A549 (cell line): Measurements from ENCODE around the gene CLN6. TPM values are rescaled to one million over a fixed set of nuclear protein-coding genes. Genes with fewer than 3 reads are reported as not detected.
"Not testable (repeated sequence)": the region's sequence is repeated elsewhere in the genome, so short reads cannot be mapped to it uniquely, and the experiment has no call there.

Experiments
- ATAC-seq, 2 experiments: fragments of 200-7000 bp in 1 of 2; fragments of >200 bp in 1 of 2; cut with Nextera tagmentation in 1 of 2; cut with Tn5 transposase in 1 of 2; 3 replicates each; pipeline versions ENCODE4 v1.8.0 to v1.9.1; 2018 to 2020; ENCODE audit warnings: mild to moderate bottlenecking in 1 of 2, moderate library complexity in 1 of 2
- CTCF ChIA-PET: fragments of 300-600 bp; sonication (Branson Sonifier 250); formaldehyde crosslinking; extraction: SDS; loops from one replicate; lab custom pipeline; 2021; ENCODE audit warnings: antibody characterized with exemption, inconsistent platforms; lab: Yijun Ruan, JAX
- POLR2A ChIA-PET: fragments of 350-600 bp; formaldehyde crosslinking; extraction: SDS; loops from one replicate; lab custom pipeline; 2021; ENCODE audit warnings: antibody characterized with exemption, inconsistent platforms; lab: Yijun Ruan, JAX
- DNase-seq, 2 experiments: peaks; one replicate each; pipeline versions ENCODE4 v3.0.0 to v3.0.0-alpha.2; 2011 to 2016; ENCODE audit warnings: low read depth in 1 of 2, low spot score in 1 of 2
- FAIRE-seq: peaks from 2 replicates; lab custom pipeline; 2011; peaks lifted over from hg19 to GRCh38; lab: Jason Lieb, UNC
- H3K27ac ChIP-seq, 2 experiments: fragments of >200 bp; sonication (Bioruptor Twin); formaldehyde crosslinking; 3 replicates each; pipeline ENCODE4 v1.5.1; 2016 to 2017
- H3K4me1 ChIP-seq: fragments of >200 bp; sonication (Bioruptor Twin); formaldehyde crosslinking; 3 replicates; pipeline ENCODE4 v1.6.1; 2016
- H3K4me2 ChIP-seq: fragments of >200 bp; sonication (Bioruptor Twin); formaldehyde crosslinking; 3 replicates; pipeline ENCODE4 v1.6.1; 2016
- H3K4me3 ChIP-seq: fragments of >200 bp; sonication (Bioruptor Twin); formaldehyde crosslinking; 3 replicates; pipeline ENCODE4 v1.5.1; 2016
- H3K9me3 ChIP-seq: fragments of >200 bp; sonication (Bioruptor Twin); formaldehyde crosslinking; 3 replicates; pipeline ENCODE4 v1.6.1; 2016
- CBX2 ChIP-seq: fragments of 200-600 bp; sonication (generic); IDR thresholded peaks from 2 replicates; pipeline ENCODE4 v1.6.1; 2016; ENCODE audit warnings: low read depth, mild to moderate bottlenecking, borderline replicate concordance
- EP300 ChIP-seq, 2 experiments: fragments of >200 bp; sonication (Bioruptor Twin); formaldehyde crosslinking; IDR thresholded peaks; 2 replicates in 1 of 2; 3 replicates in 1 of 2; pipeline ENCODE4 v1.6.1; 2016 to 2017
- FOXS1 ChIP-seq: fragments of 250-450 bp; sonication (Bioruptor Pico); IDR thresholded peaks from 2 replicates; pipeline ENCODE4 v1.5.0; 2020; ENCODE audit warnings: mild to moderate bottlenecking, moderate library complexity
- HOXA7 ChIP-seq: fragments of 250-450 bp; sonication (Bioruptor Pico); IDR thresholded peaks from 2 replicates; pipeline ENCODE4 v1.5.0; 2020; ENCODE audit warnings: mild to moderate bottlenecking, moderate library complexity
- JUNB ChIP-seq: fragments of >200 bp; sonication (Bioruptor Twin); formaldehyde crosslinking; IDR thresholded peaks from 2 replicates; pipeline ENCODE4 v1.6.1; 2016
- KDM1A ChIP-seq: fragments of 200-600 bp; sonication (generic); IDR thresholded peaks from 2 replicates; pipeline ENCODE4 v1.6.1; 2016; ENCODE audit warnings: low read depth, mild to moderate bottlenecking
- MAFK ChIP-seq: fragments of 450-650 bp; IDR thresholded peaks from 2 replicates; pipeline ENCODE4 v1.6.1; 2014; ENCODE audit not compliant: partially characterized antibody
- MAZ ChIP-seq: fragments of 150-350 bp; IDR thresholded peaks from 2 replicates; pipeline ENCODE4 v1.6.1; 2014; ENCODE audit warnings: antibody characterized with exemption, low read depth, low read length, borderline replicate concordance
- MYC ChIP-seq: IDR thresholded peaks from 2 replicates; pipeline ENCODE4 v1.6.1; 2012; ENCODE audit warnings: mild to moderate bottlenecking, inconsistent platforms, low read length, improper control_type of control experiment, borderline replicate concordance
- NPAS2 ChIP-seq: fragments of 250-450 bp; sonication (Bioruptor Pico); IDR thresholded peaks from 2 replicates; pipeline ENCODE4 v1.8.0; 2022; ENCODE audit warnings: mild to moderate bottlenecking, moderate library complexity, borderline replicate concordance
- RAD21 ChIP-seq, 2 experiments: fragments of >200 bp in 1 of 2; sonication (Bioruptor Twin) in 1 of 2; formaldehyde crosslinking in 1 of 2; IDR thresholded peaks in 1 of 2; conservative IDR thresholded peaks in 1 of 2; 2 replicates in 1 of 2; 3 replicates in 1 of 2; pipeline ENCODE4 v1.6.1; 2012 to 2018; ENCODE audit warnings: inconsistent platforms in 1 of 2
- RARB ChIP-seq: fragments of 250-450 bp; sonication (Bioruptor Pico); IDR thresholded peaks from 2 replicates; pipeline ENCODE4 v1.8.0; 2021; ENCODE audit warnings: mild to moderate bottlenecking, moderate library complexity
- SMC3 ChIP-seq: fragments of >200 bp; sonication (Bioruptor Twin); formaldehyde crosslinking; IDR thresholded peaks from 3 replicates; pipeline ENCODE4 v1.6.1; 2018; ENCODE audit warnings: inconsistent platforms
- ZSCAN20 ChIP-seq: fragments of 250-450 bp; sonication (Bioruptor Pico); IDR thresholded peaks from 2 replicates; pipeline ENCODE4 v1.8.0; 2022; ENCODE audit warnings: mild to moderate bottlenecking, moderate library complexity
- WGBS: methylation state at CpG from one replicate; pipeline ENCODE4 v1.1.6; 2017; ENCODE audit errors: missing lambda C conversion rate; 5-methylcytosine and 5-hydroxymethylcytosine counted together
- polyA plus RNA-seq, 4 experiments: library from polyadenylated mRNA; depleted of rRNA in 3 of 4; stranded (reverse); fragments of >200 nt; fragmentation: RNase III in 1 of 4; extraction: RNeasy Plus Mini Kit Qiagen cat#74134 plus additional on column Dnase treatment in 1 of 4; gene quantifications; 2 replicates in 3 of 4; 3 replicates in 1 of 4; pipeline ENCODE4 v1.2.3, GENCODE V29; 2011 to 2017
- TF ChIP-seq, protein P1 (sequence below): fragments of 200-600 bp; sonication (generic); IDR thresholded peaks from 2 replicates; pipeline ENCODE4 v1.6.1; 2016; ENCODE audit warnings: antibody characterized with exemption, mild to moderate bottlenecking, moderate library complexity
- TF ChIP-seq, protein P2 (sequence below): fragments of 150-350 bp; IDR thresholded peaks from 2 replicates; pipeline ENCODE4 v1.6.1; 2014; ENCODE audit warnings: low read depth, mild to moderate bottlenecking, low read length
- TF ChIP-seq, protein P3 (sequence below): fragments of 250-450 bp; sonication (Bioruptor Pico); IDR thresholded peaks from 2 replicates; pipeline ENCODE4 v1.5.0; 2020; ENCODE audit warnings: low read depth, mild to moderate bottlenecking, moderate library complexity
- TF ChIP-seq, protein P4 (sequence below): IDR thresholded peaks from 2 replicates; pipeline ENCODE4 v1.6.1; 2012; ENCODE audit warnings: low read depth, borderline replicate concordance
- TF ChIP-seq, protein P5 (sequence below): fragments of 450-650 bp; IDR thresholded peaks from 2 replicates; pipeline ENCODE4 v1.6.1; 2014; ENCODE audit warnings: antibody characterized with exemption

CLN6 gene
- polyA plus RNA-seq, 2 of the 4 experiments (the other 2 are of a cell fraction), result 47.5 to 69.7 TPM

DNA sequence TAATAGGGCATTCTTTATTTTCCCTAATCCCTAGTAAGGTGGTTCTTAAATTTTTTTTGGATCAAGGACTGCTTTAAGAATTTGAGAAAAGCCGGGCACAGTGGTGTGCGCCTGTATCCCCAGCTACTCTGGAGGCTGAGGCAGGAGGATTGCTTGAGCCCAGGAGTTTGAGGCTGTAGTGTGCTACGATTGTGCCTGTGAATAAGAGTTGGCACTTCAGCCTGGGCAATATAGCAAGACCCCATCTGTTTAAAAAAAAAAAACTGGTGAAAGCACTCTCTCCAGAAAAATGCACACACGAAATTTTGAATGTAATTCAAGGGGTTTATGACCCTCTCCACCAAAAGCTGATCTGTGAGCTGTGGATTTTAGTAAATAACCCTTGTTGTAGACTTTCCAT is 56.4 kb downstream of the CLN6 start (continued):
- TF ChIP-seq, protein P1, sequence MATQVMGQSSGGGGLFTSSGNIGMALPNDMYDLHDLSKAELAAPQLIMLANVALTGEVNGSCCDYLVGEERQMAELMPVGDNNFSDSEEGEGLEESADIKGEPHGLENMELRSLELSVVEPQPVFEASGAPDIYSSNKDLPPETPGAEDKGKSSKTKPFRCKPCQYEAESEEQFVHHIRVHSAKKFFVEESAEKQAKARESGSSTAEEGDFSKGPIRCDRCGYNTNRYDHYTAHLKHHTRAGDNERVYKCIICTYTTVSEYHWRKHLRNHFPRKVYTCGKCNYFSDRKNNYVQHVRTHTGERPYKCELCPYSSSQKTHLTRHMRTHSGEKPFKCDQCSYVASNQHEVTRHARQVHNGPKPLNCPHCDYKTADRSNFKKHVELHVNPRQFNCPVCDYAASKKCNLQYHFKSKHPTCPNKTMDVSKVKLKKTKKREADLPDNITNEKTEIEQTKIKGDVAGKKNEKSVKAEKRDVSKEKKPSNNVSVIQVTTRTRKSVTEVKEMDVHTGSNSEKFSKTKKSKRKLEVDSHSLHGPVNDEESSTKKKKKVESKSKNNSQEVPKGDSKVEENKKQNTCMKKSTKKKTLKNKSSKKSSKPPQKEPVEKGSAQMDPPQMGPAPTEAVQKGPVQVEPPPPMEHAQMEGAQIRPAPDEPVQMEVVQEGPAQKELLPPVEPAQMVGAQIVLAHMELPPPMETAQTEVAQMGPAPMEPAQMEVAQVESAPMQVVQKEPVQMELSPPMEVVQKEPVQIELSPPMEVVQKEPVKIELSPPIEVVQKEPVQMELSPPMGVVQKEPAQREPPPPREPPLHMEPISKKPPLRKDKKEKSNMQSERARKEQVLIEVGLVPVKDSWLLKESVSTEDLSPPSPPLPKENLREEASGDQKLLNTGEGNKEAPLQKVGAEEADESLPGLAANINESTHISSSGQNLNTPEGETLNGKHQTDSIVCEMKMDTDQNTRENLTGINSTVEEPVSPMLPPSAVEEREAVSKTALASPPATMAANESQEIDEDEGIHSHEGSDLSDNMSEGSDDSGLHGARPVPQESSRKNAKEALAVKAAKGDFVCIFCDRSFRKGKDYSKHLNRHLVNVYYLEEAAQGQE, result no peak
- TF ChIP-seq RAD21 (conservative IDR thresholded peaks at IDR 0.05 in 1 of 2, IDR thresholded peaks at IDR 0.05 in 1 of 2), result no peak
- TF ChIP-seq FOXS1 (CRISPR knock-in tag), result no peak
- no peak for TF ChIP-seq HOXA7 (CRISPR knock-in tag)
- TF ChIP-seq NPAS2, result no peak
- TF ChIP-seq, protein P2, sequence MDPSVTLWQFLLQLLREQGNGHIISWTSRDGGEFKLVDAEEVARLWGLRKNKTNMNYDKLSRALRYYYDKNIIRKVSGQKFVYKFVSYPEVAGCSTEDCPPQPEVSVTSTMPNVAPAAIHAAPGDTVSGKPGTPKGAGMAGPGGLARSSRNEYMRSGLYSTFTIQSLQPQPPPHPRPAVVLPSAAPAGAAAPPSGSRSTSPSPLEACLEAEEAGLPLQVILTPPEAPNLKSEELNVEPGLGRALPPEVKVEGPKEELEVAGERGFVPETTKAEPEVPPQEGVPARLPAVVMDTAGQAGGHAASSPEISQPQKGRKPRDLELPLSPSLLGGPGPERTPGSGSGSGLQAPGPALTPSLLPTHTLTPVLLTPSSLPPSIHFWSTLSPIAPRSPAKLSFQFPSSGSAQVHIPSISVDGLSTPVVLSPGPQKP, result no peak

DNA sequence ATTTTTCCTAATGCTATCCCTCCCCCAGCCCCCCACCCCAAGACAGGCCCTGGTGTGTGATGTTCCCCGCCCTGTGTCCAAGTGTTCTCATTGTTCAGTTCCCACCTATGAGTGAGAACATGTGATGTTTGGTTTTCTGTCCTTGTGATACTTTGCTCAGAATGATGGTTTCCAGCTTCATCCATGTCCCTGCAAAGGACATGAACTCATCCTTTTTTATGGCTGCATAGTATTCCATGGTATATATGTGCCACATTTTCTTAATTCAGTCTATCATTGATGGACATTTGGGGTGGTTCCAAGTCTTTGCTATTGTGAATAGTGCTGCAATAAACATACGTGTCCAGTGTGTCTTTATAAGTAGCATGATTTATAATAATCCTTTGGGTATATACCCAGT is 57.5 kb downstream of the CLN6 start:
- H3K4me3 ChIP-seq, DNase-seq, H3K4me2 ChIP-seq, H3K4me1 ChIP-seq, H3K27ac ChIP-seq, ATAC-seq, H3K9me3 ChIP-seq, FAIRE-seq, POLR2A ChIA-PET: not testable (repeated sequence)
- WGBS, result 73% methylated on average over 2 of the region's 2 CpGs
- CTCF ChIA-PET, result interaction anchor here (1.0 to 1.1 kb wide), 2 partner anchors 14 to 309 kb away, joined by 3 to 6 read pairs; no protein-coding TSS in a partner anchor

DNA sequence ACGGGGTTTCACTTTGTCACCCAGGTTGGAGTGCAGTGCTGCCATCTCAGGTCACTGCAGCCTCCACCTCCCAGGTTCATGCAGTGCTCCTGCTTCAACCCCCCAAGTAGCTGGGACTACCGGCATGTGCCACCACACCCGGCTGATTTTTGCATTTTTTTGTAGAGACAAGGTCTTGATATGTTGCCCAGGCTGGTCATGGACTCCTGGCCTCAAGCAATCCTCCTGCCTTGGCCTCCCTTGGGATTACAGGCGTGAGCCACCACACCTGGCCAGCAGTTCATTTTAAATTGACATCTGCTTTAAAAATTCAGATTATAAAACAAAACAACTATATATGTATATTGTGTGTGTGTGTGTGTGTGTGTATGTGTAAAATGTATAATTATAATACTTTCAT is 62.7 kb downstream of the CLN6 start:
- CTCF ChIA-PET, result interaction anchor here (0.8 to 2.7 kb wide), 2 partner anchors 11 to 13 kb away, joined by 3 to 18 read pairs; no protein-coding TSS in a partner anchor
- H3K4me3 ChIP-seq, result no peak overlapping the region
- FAIRE-seq (no peak), DNase-seq (no peak), ATAC-seq (no peak)
- no peak overlapping the region for H3K27ac ChIP-seq
- no peaks in the 10 kb centered on the region for H3K9me3 ChIP-seq
- no peaks in the 10 kb centered on the region for H3K4me1 ChIP-seq
- POLR2A ChIA-PET, result no interaction called here
- TF ChIP-seq KDM1A (no peak), MAZ (no peak), HOXA7 (CRISPR knock-in tag) (no peak), JUNB (no peak), ZSCAN20 (CRISPR knock-in tag) (no peak), MYC (no peak), FOXS1 (CRISPR knock-in tag) (no peak), MAFK (no peak), RARB (CRISPR knock-in tag) (no peak), EP300 (IDR thresholded peaks at IDR 0.05) (no peak), SMC3 (no peak), CBX2 (no peak)
- TF ChIP-seq, protein P3, sequence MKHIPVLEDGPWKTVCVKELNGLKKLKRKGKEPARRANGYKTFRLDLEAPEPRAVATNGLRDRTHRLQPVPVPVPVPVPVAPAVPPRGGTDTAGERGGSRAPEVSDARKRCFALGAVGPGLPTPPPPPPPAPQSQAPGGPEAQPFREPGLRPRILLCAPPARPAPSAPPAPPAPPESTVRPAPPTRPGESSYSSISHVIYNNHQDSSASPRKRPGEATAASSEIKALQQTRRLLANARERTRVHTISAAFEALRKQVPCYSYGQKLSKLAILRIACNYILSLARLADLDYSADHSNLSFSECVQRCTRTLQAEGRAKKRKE (CRISPR knock-in tag), result no peak
- TF ChIP-seq, protein P4, sequence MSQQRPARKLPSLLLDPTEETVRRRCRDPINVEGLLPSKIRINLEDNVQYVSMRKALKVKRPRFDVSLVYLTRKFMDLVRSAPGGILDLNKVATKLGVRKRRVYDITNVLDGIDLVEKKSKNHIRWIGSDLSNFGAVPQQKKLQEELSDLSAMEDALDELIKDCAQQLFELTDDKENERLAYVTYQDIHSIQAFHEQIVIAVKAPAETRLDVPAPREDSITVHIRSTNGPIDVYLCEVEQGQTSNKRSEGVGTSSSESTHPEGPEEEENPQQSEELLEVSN, result no peak
- TF ChIP-seq, protein P5, sequence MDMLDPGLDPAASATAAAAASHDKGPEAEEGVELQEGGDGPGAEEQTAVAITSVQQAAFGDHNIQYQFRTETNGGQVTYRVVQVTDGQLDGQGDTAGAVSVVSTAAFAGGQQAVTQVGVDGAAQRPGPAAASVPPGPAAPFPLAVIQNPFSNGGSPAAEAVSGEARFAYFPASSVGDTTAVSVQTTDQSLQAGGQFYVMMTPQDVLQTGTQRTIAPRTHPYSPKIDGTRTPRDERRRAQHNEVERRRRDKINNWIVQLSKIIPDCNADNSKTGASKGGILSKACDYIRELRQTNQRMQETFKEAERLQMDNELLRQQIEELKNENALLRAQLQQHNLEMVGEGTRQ, result no peak
- no peak overlapping the region for H3K4me2 ChIP-seq
- 91% methylated on average over 4 of the region's 4 CpGs for WGBS
